ENCODE data around the gene ULK1.

The ULK1 gene

DNA sequence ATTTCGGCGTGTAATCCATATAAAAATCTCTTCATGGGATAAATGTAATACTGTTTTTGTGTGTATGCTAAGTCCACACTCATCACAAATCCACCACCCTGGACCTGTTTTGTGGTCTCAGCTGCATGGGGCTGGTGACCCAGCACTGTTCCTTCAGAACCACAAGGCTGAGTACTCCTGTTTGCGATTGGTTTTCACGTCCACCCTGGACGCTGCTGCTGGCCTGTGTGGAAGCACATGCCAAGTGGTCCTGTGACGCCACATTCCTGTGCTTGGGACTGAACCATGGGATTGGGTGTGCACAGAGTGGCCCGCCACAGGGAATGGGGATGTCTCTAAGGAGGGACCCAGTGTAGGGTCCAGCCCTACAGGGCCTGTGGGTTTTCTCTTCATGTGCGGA lies 39.0 kb downstream of the ULK1 start:
- Histone ChIP-seq H3K9ac (ENCODE audit: low read length) (no peak overlapping the region), H3K27ac (ENCODE audit: low read length) (no peak overlapping the region), H3K4me1 (ENCODE audit: control insufficient read depth, low read depth, low read length) (no peaks in the 10 kb centered on the region), H3K4me3 (ENCODE audit: low read length) (no peak overlapping the region), H3K27me3 (ENCODE audit: control insufficient read depth, insufficient read depth, low read length) (no peaks in the 10 kb centered on the region), H3K36me3 (ENCODE audit: control insufficient read depth, low read depth, low read length) (peaks cover 52% of the 10 kb centered on the region), H3K9me3 (ENCODE audit: control insufficient read depth, low read depth, low read length) (no peaks in the 10 kb centered on the region)

DNA sequence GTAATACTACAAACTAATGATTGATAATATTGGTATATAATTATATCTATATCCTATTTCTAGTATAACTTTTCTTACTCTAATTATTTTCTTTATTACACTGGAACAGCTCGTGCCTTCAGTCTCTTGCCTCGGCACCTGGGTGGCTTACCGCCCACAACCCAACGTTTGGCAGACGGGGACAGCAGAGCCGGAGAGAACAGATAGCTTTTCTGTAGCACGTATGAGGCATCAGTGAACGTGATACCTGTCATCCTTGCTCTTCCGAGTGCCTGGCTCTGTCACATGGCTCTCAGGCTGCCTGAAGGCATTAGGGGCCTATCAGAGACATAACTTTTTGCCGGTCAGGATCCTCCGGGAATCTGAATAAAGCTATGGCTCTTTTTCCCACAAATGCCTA lies 40.1 kb downstream of the ULK1 start:
- H3K27me3 ChIP-seq (ENCODE audit: control insufficient read depth, insufficient read depth, low read length): no peaks in the 10 kb centered on the region
- no peak overlapping the region for H3K4me3 ChIP-seq (ENCODE audit: low read length)
- no peak overlapping the region for H3K9ac ChIP-seq (ENCODE audit: low read length)
- H3K36me3 ChIP-seq (ENCODE audit: control insufficient read depth, low read depth, low read length): peaks cover 62% of the 10 kb centered on the region
- no peak overlapping the region for H3K27ac ChIP-seq (ENCODE audit: low read length)
- H3K9me3 ChIP-seq (ENCODE audit: control insufficient read depth, low read depth, low read length): no peaks in the 10 kb centered on the region
- H3K4me1 ChIP-seq (ENCODE audit: control insufficient read depth, low read depth, low read length): no peaks in the 10 kb centered on the region

DNA sequence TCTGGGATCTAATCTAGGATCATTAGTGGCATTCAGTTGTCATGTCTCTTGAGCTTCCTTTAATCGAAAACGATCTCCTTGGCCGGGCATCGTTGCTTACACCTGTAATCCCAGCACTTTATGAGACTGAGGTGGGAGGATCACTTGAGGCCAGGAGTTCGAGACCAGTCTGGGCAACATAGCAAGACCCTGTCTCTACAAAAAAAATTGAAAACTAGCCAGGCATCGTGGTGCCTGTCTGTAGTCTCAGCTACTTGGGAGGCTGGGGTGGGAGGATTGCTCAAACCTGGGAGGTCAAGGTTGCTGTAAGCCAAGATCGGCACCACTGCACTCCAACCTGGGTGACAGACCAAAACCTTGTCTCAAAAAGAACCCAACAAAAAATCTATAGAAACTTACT lies 43.7 kb downstream of the ULK1 start:
- no peaks in the 10 kb centered on the region for H3K4me1 ChIP-seq (ENCODE audit: control insufficient read depth, low read depth, low read length)
- no peak overlapping the region for H3K4me3 ChIP-seq (ENCODE audit: low read length)
- no peaks in the 10 kb centered on the region for H3K9me3 ChIP-seq (ENCODE audit: control insufficient read depth, low read depth, low read length)
- no peak overlapping the region for H3K27ac ChIP-seq (ENCODE audit: low read length)
- H3K27me3 ChIP-seq (ENCODE audit: control insufficient read depth, insufficient read depth, low read length): no peaks in the 10 kb centered on the region
- no peak overlapping the region for H3K9ac ChIP-seq (ENCODE audit: low read length)
- peaks cover 74% of the 10 kb centered on the region for H3K36me3 ChIP-seq (ENCODE audit: control insufficient read depth, low read depth, low read length)

DNA sequence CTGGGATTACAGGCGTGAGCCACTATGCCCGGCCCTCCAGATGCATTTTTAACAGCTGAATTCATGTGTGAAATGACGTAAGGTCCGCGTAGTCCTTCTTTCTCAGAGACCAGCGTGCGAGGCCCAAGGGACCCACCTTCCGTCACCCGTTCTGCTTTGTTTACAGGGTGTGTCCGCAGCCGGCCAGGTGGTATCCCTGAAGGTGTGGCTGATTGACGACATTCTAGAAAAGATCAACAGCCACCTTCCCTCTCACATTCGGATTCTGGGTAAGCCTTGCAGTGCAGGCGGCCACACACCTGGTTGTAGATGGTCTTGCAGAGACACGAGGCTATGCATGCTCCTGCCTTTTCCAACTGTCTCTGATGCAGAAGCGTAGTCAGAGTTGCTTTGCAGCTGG lies 44.6 kb downstream of the ULK1 start:
- no peaks in the 10 kb centered on the region for H3K27me3 ChIP-seq (ENCODE audit: control insufficient read depth, insufficient read depth, low read length)
- peaks cover 74% of the 10 kb centered on the region for H3K36me3 ChIP-seq (ENCODE audit: control insufficient read depth, low read depth, low read length)
- no peak overlapping the region for H3K27ac ChIP-seq (ENCODE audit: low read length)
- H3K9me3 ChIP-seq (ENCODE audit: control insufficient read depth, low read depth, low read length): no peaks in the 10 kb centered on the region
- H3K4me1 ChIP-seq (ENCODE audit: control insufficient read depth, low read depth, low read length): no peaks in the 10 kb centered on the region
- H3K4me3 ChIP-seq (ENCODE audit: low read length): no peak overlapping the region
- H3K9ac ChIP-seq (ENCODE audit: low read length): no peak overlapping the region

DNA sequence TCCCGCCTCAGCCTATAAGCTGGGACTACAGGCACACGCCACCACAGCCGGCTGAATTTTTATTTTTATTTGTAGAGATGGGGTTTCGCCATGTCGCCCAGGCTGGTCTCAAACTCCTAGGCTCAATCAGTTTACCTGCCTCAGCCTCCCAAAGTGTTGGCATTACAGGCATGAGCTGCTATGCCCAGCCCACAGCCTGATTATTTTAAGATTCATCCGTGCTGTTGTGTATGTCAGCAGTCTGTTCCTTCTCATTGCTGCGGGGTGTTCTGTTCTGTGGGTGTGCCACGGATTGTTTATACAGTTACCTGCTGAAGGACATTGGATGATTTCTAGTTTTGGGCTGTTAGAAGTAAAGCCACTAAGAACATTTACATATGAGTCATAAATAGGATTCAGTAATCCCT lies 45.7 kb downstream of the ULK1 start:
- no peaks in the 10 kb centered on the region for H3K27me3 ChIP-seq (ENCODE audit: control insufficient read depth, insufficient read depth, low read length)
- H3K27ac ChIP-seq (ENCODE audit: low read length): no peak overlapping the region
- H3K4me3 ChIP-seq (ENCODE audit: low read length): no peak overlapping the region
- H3K9me3 ChIP-seq (ENCODE audit: control insufficient read depth, low read depth, low read length): no peaks in the 10 kb centered on the region
- H3K4me1 ChIP-seq (ENCODE audit: control insufficient read depth, low read depth, low read length): no peaks in the 10 kb centered on the region
- peaks cover 70% of the 10 kb centered on the region for H3K36me3 ChIP-seq (ENCODE audit: control insufficient read depth, low read depth, low read length)
- no peak overlapping the region for H3K9ac ChIP-seq (ENCODE audit: low read length)

DNA sequence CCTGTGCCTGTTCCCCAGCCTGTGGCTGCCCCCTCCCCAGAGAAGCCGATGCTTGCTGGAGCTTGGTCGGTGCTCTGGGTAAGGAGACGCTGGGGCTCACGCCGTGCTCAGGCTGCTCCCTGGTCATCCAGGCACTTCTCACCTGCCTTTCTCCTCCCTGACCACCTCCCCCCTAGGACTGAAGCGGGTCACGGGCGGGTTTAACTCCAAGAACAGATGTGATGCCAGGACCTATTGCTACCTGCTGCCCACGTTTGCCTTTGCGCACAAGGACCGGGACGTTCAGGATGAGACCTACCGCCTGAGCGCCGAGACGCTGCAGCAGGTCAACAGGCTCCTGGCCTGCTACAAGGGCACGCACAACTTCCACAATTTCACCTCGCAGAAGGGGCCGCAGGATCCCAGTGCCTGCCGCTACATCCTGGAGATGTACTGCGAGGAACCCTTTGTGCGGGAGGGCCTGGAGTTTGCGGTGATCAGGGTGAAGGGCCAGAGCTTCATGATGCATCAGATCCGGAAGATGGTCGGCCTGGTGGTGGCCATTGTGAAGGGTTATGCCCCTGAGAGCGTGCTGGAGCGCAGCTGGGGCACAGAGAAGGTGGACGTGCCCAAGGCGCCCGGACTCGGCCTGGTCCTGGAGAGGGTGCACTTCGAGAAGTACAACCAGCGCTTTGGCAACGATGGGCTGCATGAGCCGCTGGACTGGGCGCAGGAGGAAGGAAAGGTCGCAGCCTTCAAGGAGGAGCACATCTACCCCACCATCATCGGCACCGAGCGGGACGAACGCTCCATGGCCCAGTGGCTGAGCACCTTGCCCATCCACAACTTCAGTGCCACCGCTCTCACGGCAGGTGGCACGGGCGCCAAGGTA lies 46.9 kb downstream of the ULK1 start:
- Histone ChIP-seq H3K4me1 (ENCODE audit: control insufficient read depth, low read depth, low read length) (no peaks in the 10 kb centered on the region), H3K9me3 (ENCODE audit: control insufficient read depth, low read depth, low read length) (no peaks in the 10 kb centered on the region), H3K4me3 (ENCODE audit: low read length) (no peak overlapping the region), H3K36me3 (ENCODE audit: control insufficient read depth, low read depth, low read length) (peaks cover 67% of the 10 kb centered on the region), H3K9ac (ENCODE audit: low read length) (no peak overlapping the region), H3K27me3 (ENCODE audit: control insufficient read depth, insufficient read depth, low read length) (no peaks in the 10 kb centered on the region), H3K27ac (ENCODE audit: low read length) (no peak overlapping the region)

DNA sequence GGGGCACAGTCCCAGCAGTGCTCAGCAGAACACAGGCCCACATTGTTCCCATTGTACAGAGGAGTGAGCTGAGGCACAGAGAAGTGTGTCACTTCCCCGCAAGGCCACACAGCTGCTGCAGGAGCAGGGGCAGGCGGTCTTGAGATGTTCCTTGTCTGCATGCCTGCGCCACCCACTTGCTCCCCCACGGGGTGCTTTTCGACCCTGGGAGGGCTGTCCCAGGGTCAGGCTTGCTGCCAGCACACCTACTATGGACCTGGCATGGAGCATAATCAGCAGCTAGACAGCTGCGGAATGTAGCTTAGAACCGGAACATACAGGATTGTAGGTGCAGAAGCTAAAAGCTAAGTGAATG lies 47.5 kb downstream of the ULK1 start:
- H3K27ac ChIP-seq (ENCODE audit: low read length): no peak overlapping the region
- H3K4me3 ChIP-seq (ENCODE audit: low read length): no peak overlapping the region
- peaks cover 63% of the 10 kb centered on the region for H3K36me3 ChIP-seq (ENCODE audit: control insufficient read depth, low read depth, low read length)
- H3K27me3 ChIP-seq (ENCODE audit: control insufficient read depth, insufficient read depth, low read length): no peaks in the 10 kb centered on the region
- H3K9me3 ChIP-seq (ENCODE audit: control insufficient read depth, low read depth, low read length): no peaks in the 10 kb centered on the region
- no peak overlapping the region for H3K9ac ChIP-seq (ENCODE audit: low read length)
- H3K4me1 ChIP-seq (ENCODE audit: control insufficient read depth, low read depth, low read length): no peaks in the 10 kb centered on the region

DNA sequence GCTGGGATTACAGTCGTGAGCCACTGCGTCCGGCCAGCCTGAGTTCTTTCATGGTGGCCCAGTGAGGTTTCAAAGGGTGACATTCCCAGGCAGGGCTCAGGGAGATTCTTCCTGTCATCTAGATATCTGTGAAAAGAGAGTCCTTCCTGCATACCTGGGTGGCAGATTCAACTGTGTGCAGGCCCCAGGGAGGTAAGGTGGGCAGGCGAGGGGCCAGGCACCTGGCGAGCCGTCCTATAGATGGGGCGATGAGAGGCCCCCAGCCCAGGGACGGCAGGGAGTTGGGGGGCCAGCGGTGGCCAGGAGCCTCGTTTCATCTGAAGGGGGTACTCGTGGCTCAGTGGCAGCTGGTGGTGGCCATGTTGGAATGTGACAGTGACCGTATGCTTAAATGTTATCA lies 48.2 kb downstream of the ULK1 start:
- H3K4me3 ChIP-seq (ENCODE audit: low read length): no peak overlapping the region
- H3K27me3 ChIP-seq (ENCODE audit: control insufficient read depth, insufficient read depth, low read length): no peaks in the 10 kb centered on the region
- H3K36me3 ChIP-seq (ENCODE audit: control insufficient read depth, low read depth, low read length): peaks cover 60% of the 10 kb centered on the region
- H3K9me3 ChIP-seq (ENCODE audit: control insufficient read depth, low read depth, low read length): no peaks in the 10 kb centered on the region
- H3K9ac ChIP-seq (ENCODE audit: low read length): no peak overlapping the region
- H3K27ac ChIP-seq (ENCODE audit: low read length): no peak overlapping the region
- H3K4me1 ChIP-seq (ENCODE audit: control insufficient read depth, low read depth, low read length): no peaks in the 10 kb centered on the region

DNA sequence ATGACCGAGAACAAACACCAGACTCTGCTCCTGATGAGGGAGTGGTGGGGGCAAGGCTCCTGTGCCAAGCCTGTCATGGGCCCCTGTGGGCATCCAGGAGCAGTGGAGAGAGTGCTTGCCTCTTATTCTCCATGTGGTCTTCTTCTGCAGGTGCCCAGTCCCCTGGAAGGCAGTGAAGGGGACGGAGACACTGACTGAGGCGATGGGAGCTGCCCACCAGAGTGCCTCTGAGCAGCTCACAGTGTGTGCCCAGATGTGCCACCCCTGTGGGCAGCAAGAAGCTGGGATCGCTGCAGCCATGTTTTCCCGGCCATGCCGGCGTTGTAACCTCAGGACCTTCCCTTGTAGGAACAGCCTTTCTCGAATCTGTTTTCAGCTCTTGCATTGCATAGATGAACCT lies 49.0 kb downstream of the ULK1 start:
- Histone ChIP-seq H3K4me3 (ENCODE audit: low read length) (no peak overlapping the region), H3K36me3 (ENCODE audit: control insufficient read depth, low read depth, low read length) (peaks cover 57% of the 10 kb centered on the region), H3K4me1 (ENCODE audit: control insufficient read depth, low read depth, low read length) (no peaks in the 10 kb centered on the region), H3K9ac (ENCODE audit: low read length) (no peak overlapping the region), H3K27me3 (ENCODE audit: control insufficient read depth, insufficient read depth, low read length) (no peaks in the 10 kb centered on the region), H3K9me3 (ENCODE audit: control insufficient read depth, low read depth, low read length) (no peaks in the 10 kb centered on the region), H3K27ac (ENCODE audit: low read length) (no peak overlapping the region)

DNA sequence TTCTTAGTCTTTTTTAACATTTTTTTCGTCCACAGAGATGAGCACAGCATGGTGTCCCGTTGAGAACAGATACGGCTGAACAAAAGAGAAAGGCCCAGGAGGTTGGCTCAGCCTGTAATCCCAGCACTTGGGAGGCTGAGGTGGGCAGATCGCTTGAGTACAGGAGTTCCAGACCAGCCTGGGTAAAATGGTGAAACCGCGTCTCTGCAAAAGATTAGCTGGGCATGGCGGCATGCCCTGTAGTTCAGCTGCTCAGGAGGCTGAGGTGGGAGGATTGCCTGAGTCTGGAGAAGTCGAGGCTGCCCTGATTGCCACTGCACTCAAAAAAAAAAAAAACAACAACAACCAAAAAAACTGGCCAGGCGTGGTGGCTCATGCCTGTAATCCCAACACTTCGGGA lies 49.5 kb downstream of the ULK1 start:
- H3K9me3 ChIP-seq (ENCODE audit: control insufficient read depth, low read depth, low read length): no peaks in the 10 kb centered on the region
- no peaks in the 10 kb centered on the region for H3K4me1 ChIP-seq (ENCODE audit: control insufficient read depth, low read depth, low read length)
- H3K27me3 ChIP-seq (ENCODE audit: control insufficient read depth, insufficient read depth, low read length): no peaks in the 10 kb centered on the region
- H3K4me3 ChIP-seq (ENCODE audit: low read length): no peak overlapping the region
- H3K36me3 ChIP-seq (ENCODE audit: control insufficient read depth, low read depth, low read length): peaks cover 53% of the 10 kb centered on the region
- H3K27ac ChIP-seq (ENCODE audit: low read length): no peak overlapping the region
- no peak overlapping the region for H3K9ac ChIP-seq (ENCODE audit: low read length)

DNA sequence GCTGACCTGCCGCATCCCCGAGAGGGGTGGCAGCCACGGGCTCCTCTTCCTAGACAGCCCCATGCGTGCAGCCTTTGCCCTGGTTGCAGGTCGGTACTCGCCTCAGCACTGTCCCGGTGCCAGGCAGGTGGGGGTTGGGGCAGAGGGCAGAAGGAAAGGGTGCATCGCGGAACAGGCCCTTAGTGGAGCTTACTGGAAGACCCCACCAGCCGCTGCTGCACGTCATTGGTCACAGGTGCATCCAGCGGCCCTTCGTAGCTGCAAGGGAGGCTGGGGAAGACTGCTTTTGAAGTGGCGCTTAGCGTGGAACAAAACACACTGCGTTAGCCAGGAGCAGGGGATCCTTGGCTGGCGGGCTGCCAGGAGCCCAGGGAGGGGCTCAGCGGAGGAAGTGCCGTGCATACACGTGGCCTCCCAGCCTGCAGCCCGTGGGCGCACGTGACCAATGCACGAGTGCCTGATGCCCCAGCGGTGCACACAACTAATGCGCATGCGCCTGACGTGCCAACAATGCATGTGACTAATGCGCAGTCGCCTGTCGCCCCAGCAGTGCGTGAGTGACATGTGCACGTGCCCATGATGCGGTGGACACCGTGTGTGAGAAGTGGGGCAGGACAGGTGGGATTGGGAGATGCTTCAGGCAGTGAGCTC lies 50.3 kb downstream of the ULK1 start:
- no peak overlapping the region for H3K27ac ChIP-seq (ENCODE audit: low read length)
- H3K4me1 ChIP-seq (ENCODE audit: control insufficient read depth, low read depth, low read length): no peaks in the 10 kb centered on the region
- no peaks in the 10 kb centered on the region for H3K9me3 ChIP-seq (ENCODE audit: control insufficient read depth, low read depth, low read length)
- H3K36me3 ChIP-seq (ENCODE audit: control insufficient read depth, low read depth, low read length): peaks cover 45% of the 10 kb centered on the region
- H3K4me3 ChIP-seq (ENCODE audit: low read length): no peak overlapping the region
- H3K27me3 ChIP-seq (ENCODE audit: control insufficient read depth, insufficient read depth, low read length): no peaks in the 10 kb centered on the region
- H3K9ac ChIP-seq (ENCODE audit: low read length): no peak overlapping the region

DNA sequence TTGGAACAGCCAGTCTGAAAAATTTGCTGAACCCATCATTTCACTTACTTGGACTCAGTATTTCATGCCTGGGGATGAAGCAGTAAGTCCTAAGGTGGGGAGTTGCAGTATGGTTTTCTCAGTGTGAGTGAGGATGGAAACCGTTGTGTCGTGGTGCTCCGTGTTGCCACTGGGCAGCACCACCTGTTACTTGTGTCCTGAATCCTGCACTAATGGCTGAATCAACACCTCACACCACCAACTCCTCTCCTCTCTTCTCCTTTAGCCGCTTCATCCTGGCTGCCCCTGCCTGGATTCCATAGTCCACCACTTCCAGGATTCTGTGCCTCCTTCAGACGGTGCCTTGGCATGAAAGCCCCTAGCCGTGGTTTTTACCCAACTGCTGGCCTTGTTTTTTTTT lies 52.3 kb downstream of the ULK1 start:
- Histone ChIP-seq H3K27ac (ENCODE audit: low read length) (no peak overlapping the region), H3K9ac (ENCODE audit: low read length) (no peak overlapping the region), H3K4me3 (ENCODE audit: low read length) (no peak overlapping the region), H3K4me1 (ENCODE audit: control insufficient read depth, low read depth, low read length) (no peaks in the 10 kb centered on the region), H3K9me3 (ENCODE audit: control insufficient read depth, low read depth, low read length) (no peaks in the 10 kb centered on the region), H3K36me3 (ENCODE audit: control insufficient read depth, low read depth, low read length) (peaks cover 27% of the 10 kb centered on the region), H3K27me3 (ENCODE audit: control insufficient read depth, insufficient read depth, low read length) (no peaks in the 10 kb centered on the region)
